Erythroblast (primary cell): ENCODE data around the gene CCT5.

Source experiments
- GATA1 ChIP-seq: IDR thresholded peaks from 2 replicates; pipeline ENCODE4 v1.6.1; 2011; ENCODE audit warnings: low read depth, mild to moderate bottlenecking, control low read depth, low read length, moderate library complexity
- POLR2A ChIP-seq: IDR thresholded peaks from 2 replicates; pipeline ENCODE4 v1.6.1; 2011; ENCODE audit warnings: mild to moderate bottlenecking, low read length

DNA sequence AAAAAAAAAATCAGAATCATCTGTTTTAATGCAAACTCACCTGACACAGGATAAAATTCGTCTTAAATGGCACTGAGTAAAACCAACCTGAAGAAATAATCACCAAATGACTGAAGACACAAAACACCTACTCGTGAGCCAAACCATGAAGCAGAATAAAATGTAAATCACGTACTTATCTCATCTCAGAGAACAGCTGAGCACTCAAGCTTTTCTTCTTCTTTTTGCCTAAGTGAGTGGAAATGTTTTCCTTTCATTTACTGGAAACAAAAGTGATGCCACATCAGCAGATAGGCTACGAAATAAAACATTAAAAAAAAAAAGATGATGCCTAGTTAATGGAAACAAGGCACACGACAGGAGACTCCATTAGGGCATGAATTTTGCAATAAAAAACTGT lies 36.8 kb upstream of the CCT5 start:
- no peak for TF ChIP-seq POLR2A
- no peak for TF ChIP-seq GATA1
